Fibroblast of the aortic adventitia (primary cell): ENCODE data around the gene CFAP69. TPM values are rescaled to one million over a fixed set of nuclear protein-coding genes. Genes with fewer than 3 reads are reported as not detected.
A peak's percentile ranks its signal among the peaks of the same experiment; 100 is the strongest.

Experiments used
- DNase-seq: peaks from one replicate; pipeline ENCODE4 v3.0.0-alpha.2; 2010; ENCODE audit warnings: low read depth
- H3K4me3 ChIP-seq: 2 replicates; pipeline ENCODE4 v1.5.1; 2011; ENCODE audit warnings: low read depth, mild to moderate bottlenecking, control low read depth, low read length, moderate library complexity
- CTCF ChIP-seq: IDR thresholded peaks from 2 replicates; pipeline ENCODE4 v1.5.1; 2011; ENCODE audit warnings: mild to moderate bottlenecking, low read length, control low read depth, inconsistent platforms; ENCODE audit not compliant: insufficient read depth
- total RNA-seq: library from RNA; depleted of rRNA; stranded (reverse); fragments of >200 nt; gene quantifications from 2 replicates; pipeline ENCODE4 v1.2.3, GENCODE V29; 2012; ENCODE audit warnings: low replicate concordance

Gene CFAP69
- total RNA-seq, 1 donor: 3.2 TPM

GRCh38 chr7:90222390-90222789 is 22.6 kb upstream of the CFAP69 start:
- DNase-seq: no peak
- TF ChIP-seq CTCF: no peak

GRCh38 chr7:90222811-90223725 is 21.9 kb upstream of the CFAP69 start:
- DNase-seq: peak; percentile 81
- H3K4me3 ChIP-seq: no peak overlapping the region
- no peak for TF ChIP-seq CTCF

More at GRCh38 chr7:90222390-90222789, 22.6 kb upstream of the CFAP69 start:
- no peak overlapping the region for H3K4me3 ChIP-seq

- TF ChIP-seq CTCF: no peak
Measured at GRCh38 chr7:90224195-90224594, 20.8 kb upstream of the CFAP69 start.

GRCh38 chr7:90225181-90225580 is 19.8 kb upstream of the CFAP69 start:
- TF ChIP-seq CTCF: no peak
- H3K4me3 ChIP-seq: no peak overlapping the region
- DNase-seq: no peak

More at GRCh38 chr7:90224195-90224594, 20.8 kb upstream of the CFAP69 start:
- no peak for DNase-seq
- H3K4me3 ChIP-seq: no peak overlapping the region

GRCh38 chr7:90225601-90226000 is 19.4 kb upstream of the CFAP69 start:
- no peak overlapping the region for H3K4me3 ChIP-seq
- no peak for DNase-seq
- TF ChIP-seq CTCF: no peak

- no peak for TF ChIP-seq CTCF
- H3K4me3 ChIP-seq: no peak overlapping the region
- DNase-seq: no peak
Measured at GRCh38 chr7:90227259-90227658, 17.7 kb upstream of the CFAP69 start.

GRCh38 chr7:90229682-90230081 is 15.3 kb upstream of the CFAP69 start:
- DNase-seq: no peak
- H3K4me3 ChIP-seq: no peak overlapping the region
- no peak for TF ChIP-seq CTCF
